Naive B cell (primary cell): Measurements from ENCODE around the gene CPT1A. TPM values are rescaled to one million over a fixed set of nuclear protein-coding genes. Genes with fewer than 3 reads are reported as not detected.

Experiments used
- ATAC-seq, 2 donors: fragments of 150-1000 bp; cut with Tn5 transposase; 2 replicates each; pipeline ENCODE4 v1.10.0; 2021; ENCODE audit warnings: low read depth in 2 of 2, mild to moderate bottlenecking in 2 of 2, moderate library complexity in 2 of 2
- DNase-seq: peaks from one replicate; pipeline ENCODE4 v3.0.0; 2022
- H3K27ac Mint-ChIP-seq, 6 donors: one replicate each; pipeline ENCODE4 v1.8.0; 2020 to 2022; ENCODE audit warnings: mild to moderate bottlenecking in 6 of 6, mixed read lengths in 6 of 6, moderate library complexity in 5 of 6, inconsistent platforms in 2 of 6
- H3K27me3 Mint-ChIP-seq, 3 donors: one replicate each; pipeline ENCODE4 v1.8.0; 2021 to 2022; ENCODE audit warnings: mixed read lengths in 3 of 3, mild to moderate bottlenecking in 1 of 3
- H3K36me3 Mint-ChIP-seq, 2 donors: one replicate each; pipeline ENCODE4 v1.8.0; 2020 to 2022; ENCODE audit warnings: mixed read lengths in 2 of 2, inconsistent platforms in 1 of 2, mild to moderate bottlenecking in 1 of 2
- H3K4me1 Mint-ChIP-seq, 3 donors: one replicate each; pipeline ENCODE4 v1.8.0; 2020 to 2022; ENCODE audit warnings: mixed read lengths in 3 of 3, inconsistent platforms in 1 of 3, mild to moderate bottlenecking in 1 of 3, moderate library complexity in 1 of 3
- H3K4me3 Mint-ChIP-seq, 8 donors: one replicate each; pipeline ENCODE4 v1.8.0; 2020 to 2022; ENCODE audit warnings: mild to moderate bottlenecking in 8 of 8, mixed read lengths in 8 of 8, moderate library complexity in 8 of 8, inconsistent platforms in 2 of 8
- H3K9me3 Mint-ChIP-seq, 7 donors: one replicate each; pipeline ENCODE4 v1.8.0; 2020 to 2022; ENCODE audit warnings: mixed read lengths in 7 of 7, mild to moderate bottlenecking in 5 of 7, inconsistent platforms in 2 of 7, moderate library complexity in 1 of 7
- polyA plus RNA-seq, 6 donors: library from polyadenylated mRNA; unstranded; fragments of 300-500 nt; fragmentation: Illumina TruSeq; gene quantifications; one replicate each; pipeline ENCODE4 v1.2.3, GENCODE V29; 2021; ENCODE audit warnings: low read depth in 6 of 6

The CPT1A gene
- polyA plus RNA-seq, 6 donors from 2014 or later = 0.73 to 13.9 (median 3.2) TPM

GRCh38 chr11:68832476-68833181, 9.1 kb downstream of the CPT1A start:
- H3K9me3 Mint-ChIP-seq = no peaks in the 10 kb centered on the region
- no peaks in the 10 kb centered on the region for H3K36me3 Mint-ChIP-seq
- H3K27me3 Mint-ChIP-seq = no peaks in the 10 kb centered on the region
- no peak overlapping the region for H3K4me3 Mint-ChIP-seq
- no peak for ATAC-seq
- H3K4me1 Mint-ChIP-seq = peaks cover 33 to 46% (median 35%) of the 10 kb centered on the region in 3 donors
- H3K27ac Mint-ChIP-seq = no peak overlapping the region
- no peak for DNase-seq

- DNase-seq = no peak
- H3K27ac Mint-ChIP-seq = peak overlapping the region in 1 of 6 donors; percentile 16
- ATAC-seq = no peak
- H3K9me3 Mint-ChIP-seq = no peaks in the 10 kb centered on the region
- no peaks in the 10 kb centered on the region for H3K36me3 Mint-ChIP-seq
- peaks cover 28 to 49% (median 38%) of the 10 kb centered on the region in 3 donors for H3K4me1 Mint-ChIP-seq
- H3K4me3 Mint-ChIP-seq = no peak overlapping the region
- H3K27me3 Mint-ChIP-seq = no peaks in the 10 kb centered on the region
These were observed 10.6 kb downstream of the CPT1A start for GRCh38 chr11:68831124-68831523.

- ATAC-seq (no peak), DNase-seq (no peak)
- Mint-ChIP-seq H3K36me3 (no peaks in the 10 kb centered on the region), H3K4me1 (peaks cover 40 to 55% (median 53%) of the 10 kb centered on the region in 3 donors), H3K4me3 (peak overlapping the region in 4 of 8 donors; percentile 45 to 80 (median 76)), H3K9me3 (no peaks in the 10 kb centered on the region), H3K27ac (peak overlapping the region in 5 of 6 donors; percentile 26 to 95 (median 86)), H3K27me3 (no peaks in the 10 kb centered on the region)
These were observed 12.1 kb downstream of the CPT1A start for GRCh38 chr11:68829581-68829980.

- Mint-ChIP-seq H3K27me3 (no peaks in the 10 kb centered on the region), H3K4me3 (peak overlapping the region; percentile 45 to 91 (median 78)), H3K4me1 (peaks cover 40 to 55% (median 54%) of the 10 kb centered on the region in 3 donors), H3K9me3 (no peaks in the 10 kb centered on the region), H3K36me3 (no peaks in the 10 kb centered on the region), H3K27ac (peak overlapping the region in 5 of 6 donors; percentile 37 to 95 (median 86))
- ATAC-seq = peak; percentile 9 to 31
- no peak for DNase-seq
These were observed 12.8 kb downstream of the CPT1A start for GRCh38 chr11:68828957-68829356.

GRCh38 chr11:68828155-68828931, 13.4 kb downstream of the CPT1A start:
- Mint-ChIP-seq H3K4me3 (peak overlapping the region; percentile 45 to 91 (median 78)), H3K27me3 (no peaks in the 10 kb centered on the region), H3K4me1 (peaks cover 43 to 58% (median 55%) of the 10 kb centered on the region in 3 donors), H3K9me3 (no peaks in the 10 kb centered on the region), H3K36me3 (no peaks in the 10 kb centered on the region), H3K27ac (peak overlapping the region in 5 of 6 donors; percentile 37 to 95 (median 57))
- peak; percentile 23 for DNase-seq
- peak; percentile 37 to 41 for ATAC-seq

GRCh38 chr11:68827733-68828132, 14.0 kb downstream of the CPT1A start:
- H3K27ac Mint-ChIP-seq = peak overlapping the region in 3 of 6 donors; percentile 57 to 90 (median 58)
- peak overlapping the region in 5 of 8 donors; percentile 75 to 91 (median 84) for H3K4me3 Mint-ChIP-seq
- H3K27me3 Mint-ChIP-seq = no peaks in the 10 kb centered on the region
- H3K4me1 Mint-ChIP-seq = peaks cover 43 to 59% (median 57%) of the 10 kb centered on the region in 3 donors
- no peak for ATAC-seq
- no peaks in the 10 kb centered on the region for H3K36me3 Mint-ChIP-seq
- no peak for DNase-seq
- H3K9me3 Mint-ChIP-seq = no peaks in the 10 kb centered on the region

GRCh38 chr11:68826726-68827125, 15.0 kb downstream of the CPT1A start:
- DNase-seq (no peak), ATAC-seq (no peak)
- H3K9me3 Mint-ChIP-seq = no peaks in the 10 kb centered on the region
- H3K4me1 Mint-ChIP-seq = peaks cover 43 to 60% (median 60%) of the 10 kb centered on the region in 3 donors
- peak overlapping the region in 1 of 6 donors; percentile 82 for H3K27ac Mint-ChIP-seq
- H3K27me3 Mint-ChIP-seq = no peaks in the 10 kb centered on the region
- peak overlapping the region in 2 of 8 donors; percentile 25 to 59 for H3K4me3 Mint-ChIP-seq
- H3K36me3 Mint-ChIP-seq = no peaks in the 10 kb centered on the region

- H3K36me3 Mint-ChIP-seq = no peaks in the 10 kb centered on the region
- no peaks in the 10 kb centered on the region for H3K27me3 Mint-ChIP-seq
- H3K4me3 Mint-ChIP-seq = peak overlapping the region in 5 of 8 donors; percentile 20 to 79 (median 68)
- ATAC-seq (peak; percentile 85 to 88), DNase-seq (peak; percentile 67)
- H3K9me3 Mint-ChIP-seq = no peaks in the 10 kb centered on the region
- peak overlapping the region in 4 of 6 donors; percentile 85 to 91 (median 85) for H3K27ac Mint-ChIP-seq
- H3K4me1 Mint-ChIP-seq = peaks cover 43 to 59% (median 58%) of the 10 kb centered on the region in 3 donors
These were observed 16.1 kb downstream of the CPT1A start for GRCh38 chr11:68825571-68825970.

GRCh38 chr11:68822546-68822945, 19.2 kb downstream of the CPT1A start:
- Mint-ChIP-seq H3K27me3 (no peaks in the 10 kb centered on the region), H3K4me3 (no peak overlapping the region), H3K4me1 (peaks cover 34 to 49% (median 42%) of the 10 kb centered on the region in 3 donors), H3K36me3 (no peaks in the 10 kb centered on the region), H3K27ac (no peak overlapping the region), H3K9me3 (no peaks in the 10 kb centered on the region)
- ATAC-seq (no peak), DNase-seq (no peak)

- H3K4me1 Mint-ChIP-seq = peaks cover 40 to 50% (median 44%) of the 10 kb centered on the region in 3 donors
- H3K36me3 Mint-ChIP-seq = no peaks in the 10 kb centered on the region
- no peak overlapping the region for H3K4me3 Mint-ChIP-seq
- no peaks in the 10 kb centered on the region for H3K9me3 Mint-ChIP-seq
- no peaks in the 10 kb centered on the region for H3K27me3 Mint-ChIP-seq
- ATAC-seq (no peak), DNase-seq (no peak)
- no peak overlapping the region for H3K27ac Mint-ChIP-seq
These were observed 20.0 kb downstream of the CPT1A start for GRCh38 chr11:68821670-68822069.

- H3K36me3 Mint-ChIP-seq = no peaks in the 10 kb centered on the region
These were observed 22.4 kb downstream of the CPT1A start for GRCh38 chr11:68819362-68819761.

GRCh38 chr11:68818181-68818580, 23.5 kb downstream of the CPT1A start:
- ATAC-seq (no peak), DNase-seq (no peak)
- Mint-ChIP-seq H3K4me3 (peak overlapping the region in 2 of 8 donors; percentile 8 to 51), H3K4me1 (peaks cover 35 to 52% (median 39%) of the 10 kb centered on the region in 3 donors), H3K27ac (no peak overlapping the region), H3K27me3 (no peaks in the 10 kb centered on the region), H3K36me3 (no peaks in the 10 kb centered on the region), H3K9me3 (no peaks in the 10 kb centered on the region)

More at GRCh38 chr11:68819362-68819761, 22.4 kb downstream of the CPT1A start:
- peaks cover 35 to 46% (median 39%) of the 10 kb centered on the region in 3 donors for H3K4me1 Mint-ChIP-seq
- DNase-seq (no peak), ATAC-seq (no peak)
- H3K27ac Mint-ChIP-seq = no peak overlapping the region
- no peaks in the 10 kb centered on the region for H3K9me3 Mint-ChIP-seq
- no peak overlapping the region for H3K4me3 Mint-ChIP-seq
- H3K27me3 Mint-ChIP-seq = no peaks in the 10 kb centered on the region

GRCh38 chr11:68817554-68817953, 24.2 kb downstream of the CPT1A start:
- no peak overlapping the region for H3K4me3 Mint-ChIP-seq
- H3K27ac Mint-ChIP-seq = peak overlapping the region in 1 of 6 donors; percentile 78
- H3K36me3 Mint-ChIP-seq = no peaks in the 10 kb centered on the region
- H3K27me3 Mint-ChIP-seq = no peaks in the 10 kb centered on the region
- ATAC-seq (no peak), DNase-seq (no peak)
- H3K4me1 Mint-ChIP-seq = peaks cover 39 to 58% (median 41%) of the 10 kb centered on the region in 3 donors
- H3K9me3 Mint-ChIP-seq = no peaks in the 10 kb centered on the region
